ENCODE data around the gene BRPF3.

BRPF3 gene

DNA sequence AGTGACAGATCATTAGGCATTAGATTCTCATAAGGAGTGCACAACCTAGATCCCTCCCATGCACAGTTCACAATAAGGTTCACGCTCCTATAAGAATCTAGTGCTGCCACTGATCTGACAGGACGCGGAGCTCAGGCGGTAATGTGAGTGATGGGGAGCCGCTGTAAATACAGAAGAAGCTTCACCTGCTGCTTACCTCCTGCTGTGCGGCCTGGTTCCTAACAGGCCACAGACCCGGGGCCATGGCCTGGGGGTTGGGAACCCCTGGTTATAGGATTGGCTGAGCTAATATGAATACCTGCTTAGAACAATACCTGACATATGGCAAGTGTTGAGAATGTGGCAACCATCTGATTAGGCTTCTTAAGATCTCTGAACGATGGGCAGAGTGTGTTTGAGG lies 75.7 kb downstream of the BRPF3 start:
- no peak for DNase-seq

- no peak for DNase-seq
Measured at GRCh38 chr6:36273067-36273466, 76.5 kb downstream of the BRPF3 start.

GRCh38 chr6:36273802-36274514 lies 77.4 kb downstream of the BRPF3 start:
- no peak for DNase-seq

- no peak for DNase-seq
Measured at GRCh38 chr6:36276581-36277536, 80.3 kb downstream of the BRPF3 start.

GRCh38 chr6:36277946-36278470 lies 81.5 kb downstream of the BRPF3 start:
- DNase-seq: no peak

GRCh38 chr6:36280467-36280866 lies 83.9 kb downstream of the BRPF3 start:
- no peak for DNase-seq

DNA sequence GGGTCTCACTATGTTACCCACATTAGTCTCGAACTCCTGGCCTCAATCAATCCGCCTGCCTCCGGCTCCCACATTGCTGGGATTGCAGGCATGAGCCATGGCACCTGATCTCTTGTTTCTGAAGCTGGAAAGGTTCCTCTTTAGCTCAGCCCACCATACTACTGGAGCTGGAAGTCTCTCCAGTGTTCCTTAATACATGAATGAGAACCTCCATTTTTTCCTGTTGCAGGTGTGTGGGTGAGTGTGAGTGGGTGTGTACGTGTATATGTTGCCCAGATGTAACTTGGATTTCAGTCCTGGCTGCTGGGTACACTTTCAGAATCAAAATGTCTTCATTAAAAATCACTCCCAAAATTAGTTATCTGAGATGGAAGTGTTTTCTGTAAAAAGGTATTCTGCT lies 84.4 kb downstream of the BRPF3 start:
- DNase-seq: no peak

All from NCI-H526 treated with DMSO at 0.1 percent for 48 hours (cell line).